ENCODE results near the gene DPRX. TPM values are rescaled to one million over a fixed set of nuclear protein-coding genes. Genes with fewer than 3 reads are reported as not detected.

The DPRX gene, protein sequence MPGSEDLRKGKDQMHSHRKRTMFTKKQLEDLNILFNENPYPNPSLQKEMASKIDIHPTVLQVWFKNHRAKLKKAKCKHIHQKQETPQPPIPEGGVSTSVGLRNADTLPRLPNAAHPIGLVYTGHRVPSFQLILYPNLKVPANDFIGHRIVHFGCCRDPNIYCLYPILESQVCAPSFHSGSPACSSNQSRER
- not detected for polyA plus RNA-seq (2013, experiment 1 of 2; ENCODE audit: insufficient read length)
- polyA plus RNA-seq (2013, experiment 2 of 2; ENCODE audit: insufficient read length), result not detected

DNA sequence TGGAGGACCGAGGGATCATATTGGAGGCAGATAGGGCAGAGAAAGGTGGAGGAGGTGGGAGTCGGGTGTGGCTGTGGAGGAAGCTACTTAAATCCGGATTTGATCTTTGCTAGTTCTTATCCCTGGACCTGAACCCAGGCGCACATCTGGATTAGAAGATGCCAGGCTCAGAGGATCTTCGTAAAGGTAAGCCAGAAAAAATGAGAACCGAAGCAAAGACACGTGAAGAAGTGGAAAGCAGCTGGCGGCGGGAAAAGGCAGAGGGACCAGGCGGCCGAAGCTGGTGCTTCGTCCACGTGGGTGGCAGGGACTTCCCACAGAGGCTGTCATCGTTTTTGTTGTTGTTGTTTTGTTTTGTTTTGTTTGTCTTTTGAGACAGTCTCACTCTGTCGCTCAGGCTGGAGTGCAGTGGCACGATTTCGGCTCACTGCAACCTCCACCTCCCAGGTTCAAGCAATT, at the start of gene DPRX:
Gene DPRX (plus strand): TSS at position 51 of the 459 bp plus-strand sequence. CDS start 108 bp downstream, at position 159.
- no peak for DNase-seq

GRCh38 chr19:53583181-53583580, 48.6 kb upstream of the DPRX start:
- DNase-seq, result no peak

DNA sequence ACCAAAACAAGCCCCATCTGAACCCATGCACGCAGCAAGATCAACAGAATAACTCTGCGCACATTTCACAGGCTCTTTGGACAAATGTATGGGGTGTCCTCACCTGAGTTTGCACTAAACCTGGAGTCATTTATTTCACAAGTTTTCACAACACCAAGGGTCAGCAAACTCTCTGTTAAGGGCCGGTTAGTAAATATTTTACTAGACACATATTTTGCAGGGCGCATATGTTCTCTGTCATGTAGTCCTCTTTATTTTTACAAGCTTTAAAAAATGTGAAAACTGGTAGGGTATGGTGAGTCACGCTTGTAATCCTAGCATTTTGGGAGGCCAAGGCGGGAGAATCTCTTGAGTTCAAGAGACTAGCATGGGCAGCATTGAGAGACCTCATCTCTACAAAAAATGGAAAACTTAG, 45.5 kb upstream of the DPRX start:
- no peak for DNase-seq

GRCh38 chr19:53594811-53595509, 36.8 kb upstream of the DPRX start:
- no peak for DNase-seq

- DNase-seq, result no peak
These were observed 36.3 kb upstream of the DPRX start for GRCh38 chr19:53595510-53595867.

DNA sequence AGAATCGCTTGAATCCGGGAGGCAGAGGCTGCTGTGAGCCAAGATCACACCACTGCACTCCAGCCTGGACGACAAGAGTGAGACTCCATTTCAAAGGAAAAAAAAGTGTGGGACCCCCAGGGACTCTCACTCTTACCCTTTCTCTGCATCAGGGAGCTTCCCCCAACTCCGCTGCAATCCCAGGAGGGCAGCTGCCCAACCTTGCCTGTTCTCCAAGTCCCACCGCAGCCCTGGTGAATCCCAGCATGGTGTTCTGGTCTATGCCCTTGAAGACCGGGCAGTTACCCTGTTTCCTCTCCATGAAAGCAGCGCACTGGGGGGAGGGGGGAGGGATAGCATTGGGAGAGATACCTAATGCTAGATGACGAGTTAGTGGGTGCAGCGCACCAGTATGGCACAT, 35.7 kb upstream of the DPRX start:
- DNase-seq, result no peak

- no peak for DNase-seq
These were observed 34.8 kb upstream of the DPRX start for GRCh38 chr19:53597023-53597422.

GRCh38 chr19:53598361-53598760, 33.4 kb upstream of the DPRX start:
- no peak for DNase-seq

DNA sequence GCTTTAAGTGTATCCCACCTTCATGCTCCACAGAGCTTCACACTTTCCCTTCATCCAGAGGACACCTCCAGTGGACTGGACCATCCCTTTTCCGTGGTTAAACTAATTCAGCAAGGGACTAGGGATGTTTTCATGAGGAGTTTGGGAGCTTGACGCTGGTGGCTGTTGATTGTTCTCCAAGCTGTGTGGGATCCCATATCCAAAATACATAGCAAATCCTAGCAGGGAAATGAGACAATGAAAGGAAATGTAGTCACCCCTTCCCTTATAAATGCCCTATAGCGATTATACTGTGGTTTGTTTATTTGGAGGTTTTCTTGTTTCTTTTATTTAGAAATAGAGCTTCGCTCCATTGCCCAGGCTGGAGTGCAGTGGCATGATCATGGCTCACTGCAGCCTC, 31.6 kb upstream of the DPRX start:
- DNase-seq, result no peak

DNA sequence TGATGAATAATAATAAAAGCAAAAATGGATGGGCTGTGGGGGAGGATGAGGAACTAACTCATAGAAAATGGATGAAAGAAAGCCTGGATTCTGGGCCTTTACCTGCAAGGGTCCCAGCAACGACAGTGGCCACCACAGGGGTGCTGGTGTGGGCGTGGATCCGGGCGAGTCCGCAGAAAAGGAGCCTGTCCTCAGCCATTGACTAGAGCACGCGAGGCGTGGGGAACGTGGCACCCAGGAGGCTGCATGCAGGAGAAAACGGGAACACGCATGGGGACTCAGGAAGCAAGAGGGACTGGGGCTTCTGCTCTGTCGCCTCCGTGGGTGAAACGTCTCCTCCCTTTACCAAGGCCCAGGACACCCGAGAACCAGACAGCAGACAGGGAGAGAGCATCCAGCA, 25.8 kb upstream of the DPRX start:
- no peak for DNase-seq

DNA sequence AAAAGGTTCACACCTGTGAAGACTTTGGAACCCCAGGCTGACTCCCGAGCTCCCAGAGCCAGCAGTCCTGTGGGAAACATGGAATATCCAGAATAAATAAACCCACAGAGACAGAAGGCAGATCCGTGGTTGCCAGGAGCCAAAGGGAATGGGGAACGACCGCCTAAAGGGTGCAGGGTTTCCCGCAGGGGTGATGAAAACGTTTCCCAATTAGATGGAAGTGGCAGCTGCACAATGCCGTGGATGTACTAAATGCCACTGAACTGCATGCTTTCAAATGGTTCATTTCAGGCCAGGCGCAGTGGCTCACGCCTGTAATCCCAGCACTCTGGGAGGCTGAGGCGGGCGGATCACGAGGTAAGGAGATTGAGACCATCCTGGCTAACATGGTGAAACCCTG, 23.4 kb upstream of the DPRX start:
- no peak for DNase-seq

DNA sequence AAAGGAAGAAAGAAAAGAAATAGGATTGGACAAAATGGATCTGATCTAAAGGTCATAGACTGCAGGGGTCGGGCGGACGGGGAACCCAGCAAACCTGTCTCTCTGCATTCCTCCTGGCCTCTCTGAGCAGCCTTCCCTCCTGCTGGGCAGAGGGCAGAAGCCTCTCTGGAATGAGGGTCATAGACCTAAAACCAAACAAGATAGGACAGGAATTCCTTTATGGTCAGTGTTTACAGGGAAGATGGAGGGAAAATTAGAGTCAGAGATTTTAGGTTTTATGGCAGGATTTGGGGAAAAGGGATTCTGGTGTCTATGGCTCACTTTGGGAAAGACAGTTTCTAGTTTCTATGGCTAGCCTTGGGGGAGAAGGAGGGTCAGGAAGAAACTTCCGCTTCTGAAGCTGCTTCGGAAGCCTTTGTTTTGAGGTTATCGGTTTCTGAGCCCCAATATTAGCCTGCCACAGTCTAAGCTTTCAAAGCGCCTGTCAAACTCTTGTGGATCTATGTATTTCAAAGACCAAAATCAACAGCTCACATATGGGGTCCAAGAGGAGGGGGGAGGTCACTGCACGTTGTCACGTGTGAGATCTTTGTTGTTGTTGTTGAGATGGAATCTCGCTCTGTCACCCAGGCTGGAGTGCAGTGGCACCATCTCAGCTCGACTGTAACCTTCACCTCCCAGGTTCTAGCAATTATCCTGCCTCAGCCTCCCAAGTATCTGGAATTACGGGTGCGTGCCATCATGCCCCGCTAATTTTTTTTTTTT, 18.9 kb upstream of the DPRX start:
- DNase-seq, result no peak

- DNase-seq, result no peak
These were observed 9.7 kb upstream of the DPRX start for GRCh38 chr19:53621885-53622740.

- DNase-seq, result no peak
These were observed 6.8 kb upstream of the DPRX start for GRCh38 chr19:53624771-53625545.

- no peak for DNase-seq
These were observed 5.3 kb upstream of the DPRX start for GRCh38 chr19:53626486-53626885.

- no peak for DNase-seq
These were observed 4.8 kb upstream of the DPRX start for GRCh38 chr19:53626976-53627375.

DNA sequence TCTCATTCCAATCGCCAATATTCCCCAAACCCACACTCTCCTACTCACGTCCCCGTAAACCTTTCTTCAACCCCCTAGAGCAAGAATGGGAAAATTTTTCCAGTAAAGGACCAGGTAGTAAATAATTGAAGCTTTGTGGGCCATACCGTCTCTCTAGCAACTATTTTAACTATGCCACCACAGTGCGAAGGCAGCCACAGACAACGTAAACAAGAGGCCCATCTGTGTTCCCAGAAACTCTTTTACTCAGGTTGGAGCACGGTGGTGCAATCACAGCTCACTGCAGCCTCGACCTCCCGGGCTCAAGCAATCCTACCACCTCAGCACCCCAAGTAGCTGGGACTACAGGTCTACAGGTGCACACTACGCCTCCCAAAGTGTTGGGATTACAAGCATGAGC, 3.0 kb downstream of the DPRX start:
- no peak for DNase-seq

DNA sequence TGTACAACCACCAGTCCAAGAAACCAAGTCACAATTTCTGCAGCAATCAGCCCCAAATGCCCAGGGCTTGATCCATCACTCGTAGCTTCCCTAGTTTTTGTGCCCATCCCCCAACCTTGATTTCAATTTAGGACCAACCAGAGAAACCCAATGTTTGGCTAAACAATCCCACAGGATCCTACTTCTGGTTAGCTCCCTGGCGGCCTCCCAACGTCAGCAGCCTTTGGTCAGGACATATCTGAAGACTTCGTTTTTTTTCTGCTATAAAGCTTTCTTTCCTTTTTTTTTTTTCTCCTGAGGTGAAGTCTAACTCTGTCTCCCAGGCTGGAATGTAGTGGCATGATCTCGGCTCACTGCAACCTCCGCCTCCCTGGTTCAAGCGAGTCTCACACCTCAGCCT, 7.7 kb downstream of the DPRX start:
- DNase-seq, result no peak

DNA sequence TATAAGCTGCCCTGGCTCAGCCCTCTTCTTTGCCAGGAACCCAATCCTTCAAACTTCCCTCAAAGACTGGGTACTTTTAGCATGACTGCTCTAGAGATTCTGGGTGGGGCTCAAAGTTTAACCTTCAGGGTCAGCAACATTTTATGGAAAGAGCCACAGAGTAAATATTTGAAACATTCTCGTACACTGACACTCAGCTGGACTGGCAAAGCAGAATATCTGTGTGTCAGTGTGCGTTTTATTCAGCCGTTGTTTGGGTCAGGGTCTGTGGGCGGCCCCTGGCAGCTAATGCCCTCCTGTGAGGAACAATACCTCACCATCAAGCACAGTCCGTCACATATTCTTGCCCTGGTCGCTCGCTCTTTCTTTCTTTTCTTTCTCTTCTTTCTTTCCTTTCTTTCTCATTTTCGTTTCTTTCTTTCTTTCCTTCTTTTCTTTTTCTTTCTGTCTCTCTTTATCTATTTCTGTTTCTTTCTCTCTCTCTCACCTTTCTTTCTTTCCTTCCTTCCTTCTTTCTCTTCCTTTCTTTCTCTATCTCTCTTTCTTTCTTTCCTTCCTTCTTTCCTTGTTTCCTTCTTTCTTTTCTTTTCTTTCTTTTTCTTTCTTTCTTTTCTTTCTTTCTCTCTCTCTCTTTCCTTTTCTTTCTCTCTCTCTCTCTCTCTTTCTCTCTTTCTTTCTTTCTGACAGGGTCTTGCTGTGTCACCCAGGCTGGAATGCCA, 10.7 kb downstream of the DPRX start:
- DNase-seq, result no peak

DNA sequence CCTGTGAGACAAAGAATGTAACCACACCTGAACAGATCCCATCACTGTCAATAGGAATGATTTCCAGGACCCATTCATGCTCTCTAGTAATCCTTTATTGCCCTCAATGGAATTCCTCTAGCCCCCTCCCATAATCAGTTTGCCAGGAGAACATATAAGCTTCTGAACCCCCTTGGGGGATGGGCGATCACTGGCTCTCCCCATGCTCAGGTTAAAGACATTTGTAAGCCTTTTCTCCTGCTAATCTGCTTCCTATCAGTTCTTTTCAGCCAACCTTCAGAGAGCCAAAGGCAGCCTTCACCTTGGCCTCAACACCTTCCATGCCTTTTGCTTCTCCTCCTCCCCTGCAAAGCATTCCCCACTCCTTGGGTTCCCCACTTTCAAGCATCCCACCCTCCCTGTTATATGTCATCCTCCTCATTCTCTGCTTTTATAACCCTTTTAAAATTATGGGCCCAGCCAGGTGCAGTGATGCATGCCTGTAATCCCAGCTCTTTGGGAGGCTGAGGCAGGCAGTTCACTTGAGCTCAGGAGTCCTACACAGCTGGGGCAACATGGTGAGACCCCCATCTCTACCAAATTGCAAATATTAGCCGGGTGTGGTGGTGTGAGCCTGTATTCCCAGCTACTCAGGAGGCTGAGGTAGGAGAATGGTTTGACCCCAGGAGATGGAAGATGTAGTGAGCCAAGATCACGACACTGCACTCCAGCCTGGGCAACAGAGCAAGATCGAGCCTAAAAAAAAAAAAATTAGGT, 12.4 kb downstream of the DPRX start:
- no peak for DNase-seq
